ENCODE measurements around the gene FDXACB1. TPM values are rescaled to one million over a fixed set of nuclear protein-coding genes. Genes with fewer than 3 reads are reported as not detected.

The FDXACB1 gene
- total RNA-seq, 1 donor from 2014 or later = 2.5 TPM

DNA sequence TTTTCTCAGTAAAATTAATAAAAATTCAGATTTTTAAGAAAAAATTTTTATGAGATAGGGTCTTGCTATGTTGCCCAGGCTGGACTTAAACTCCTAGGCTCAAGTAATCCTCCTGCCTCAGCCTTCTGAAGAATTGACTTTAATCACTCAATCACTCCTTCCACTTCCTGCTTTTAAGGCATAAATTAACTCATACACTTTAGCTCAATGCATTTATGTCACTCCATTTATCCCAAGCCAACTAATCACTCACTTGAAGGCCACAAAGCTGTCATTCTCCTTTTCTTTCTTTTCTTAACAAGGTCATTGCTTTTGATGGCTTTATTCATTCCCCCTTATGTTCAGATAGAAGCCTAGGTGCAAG lies 8.5 kb downstream of the FDXACB1 start:
- H3K4me1 Mint-ChIP-seq (ENCODE audit: unreplicated experiment) = peaks cover 14% of the 10 kb centered on the region
- no peak for DNase-seq (ENCODE audit: extremely low spot score, unreplicated experiment)
- no peaks in the 10 kb centered on the region for H3K9me3 Mint-ChIP-seq (ENCODE audit: unreplicated experiment)
- peak overlapping the region; percentile 90 for H3K4me3 Mint-ChIP-seq (ENCODE audit: unreplicated experiment)
- H3K27ac Mint-ChIP-seq (ENCODE audit: unreplicated experiment) = peak overlapping the region; percentile 85
- TF ChIP-seq, protein P1, sequence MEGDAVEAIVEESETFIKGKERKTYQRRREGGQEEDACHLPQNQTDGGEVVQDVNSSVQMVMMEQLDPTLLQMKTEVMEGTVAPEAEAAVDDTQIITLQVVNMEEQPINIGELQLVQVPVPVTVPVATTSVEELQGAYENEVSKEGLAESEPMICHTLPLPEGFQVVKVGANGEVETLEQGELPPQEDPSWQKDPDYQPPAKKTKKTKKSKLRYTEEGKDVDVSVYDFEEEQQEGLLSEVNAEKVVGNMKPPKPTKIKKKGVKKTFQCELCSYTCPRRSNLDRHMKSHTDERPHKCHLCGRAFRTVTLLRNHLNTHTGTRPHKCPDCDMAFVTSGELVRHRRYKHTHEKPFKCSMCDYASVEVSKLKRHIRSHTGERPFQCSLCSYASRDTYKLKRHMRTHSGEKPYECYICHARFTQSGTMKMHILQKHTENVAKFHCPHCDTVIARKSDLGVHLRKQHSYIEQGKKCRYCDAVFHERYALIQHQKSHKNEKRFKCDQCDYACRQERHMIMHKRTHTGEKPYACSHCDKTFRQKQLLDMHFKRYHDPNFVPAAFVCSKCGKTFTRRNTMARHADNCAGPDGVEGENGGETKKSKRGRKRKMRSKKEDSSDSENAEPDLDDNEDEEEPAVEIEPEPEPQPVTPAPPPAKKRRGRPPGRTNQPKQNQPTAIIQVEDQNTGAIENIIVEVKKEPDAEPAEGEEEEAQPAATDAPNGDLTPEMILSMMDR (IDR thresholded peaks at IDR 0.05) = no peak
- H3K36me3 Mint-ChIP-seq (ENCODE audit: unreplicated experiment) = peaks cover 24% of the 10 kb centered on the region
- H3K27me3 Mint-ChIP-seq (ENCODE audit: unreplicated experiment) = no peaks in the 10 kb centered on the region

DNA sequence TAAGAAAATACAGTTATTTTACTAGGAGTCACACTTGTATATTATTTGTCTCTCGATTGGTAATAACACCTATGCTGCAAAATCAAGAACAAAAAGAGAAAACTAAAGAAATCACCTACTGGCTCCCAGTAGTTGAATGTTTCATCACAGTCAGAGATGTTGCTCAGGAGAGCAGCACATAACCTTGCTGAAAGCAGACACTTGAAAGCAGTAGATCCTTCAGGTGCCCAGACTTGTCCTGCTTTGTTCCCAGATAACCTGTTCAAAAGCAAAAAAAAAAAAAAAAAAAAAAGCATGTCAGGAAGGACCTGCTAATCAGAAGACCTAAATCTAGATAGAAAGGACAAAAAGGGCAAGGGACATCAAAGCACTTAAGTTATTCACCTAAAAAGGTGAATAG lies 8.9 kb downstream of the FDXACB1 start:
- H3K4me1 Mint-ChIP-seq (ENCODE audit: unreplicated experiment) = peaks cover 14% of the 10 kb centered on the region
- H3K36me3 Mint-ChIP-seq (ENCODE audit: unreplicated experiment) = peaks cover 26% of the 10 kb centered on the region
- TF ChIP-seq, protein P1 (IDR thresholded peaks at IDR 0.05) = no peak
- no peaks in the 10 kb centered on the region for H3K9me3 Mint-ChIP-seq (ENCODE audit: unreplicated experiment)
- DNase-seq (ENCODE audit: extremely low spot score, unreplicated experiment) = no peak
- no peaks in the 10 kb centered on the region for H3K27me3 Mint-ChIP-seq (ENCODE audit: unreplicated experiment)
- H3K4me3 Mint-ChIP-seq (ENCODE audit: unreplicated experiment) = no peak overlapping the region
- H3K27ac Mint-ChIP-seq (ENCODE audit: unreplicated experiment) = no peak overlapping the region

DNA sequence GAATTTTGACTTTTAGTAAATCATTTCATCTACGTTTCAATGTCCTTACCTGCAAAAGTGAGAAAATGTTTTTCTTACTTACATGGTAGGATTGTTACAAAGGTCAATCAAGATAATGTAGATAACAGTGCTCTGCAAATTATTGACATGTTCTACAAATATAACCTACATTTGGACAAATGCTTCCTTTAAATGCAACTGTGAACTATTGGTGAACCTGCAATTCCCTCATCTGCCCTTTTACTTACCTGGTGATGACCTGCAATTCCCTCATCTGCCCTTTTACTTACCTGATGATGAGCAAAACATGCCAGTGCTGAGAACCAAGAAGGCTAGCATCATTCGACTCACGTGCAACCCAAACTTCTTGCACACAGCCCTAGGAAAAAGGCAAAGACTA lies 18.7 kb downstream of the FDXACB1 start:
- no peaks in the 10 kb centered on the region for H3K4me1 Mint-ChIP-seq (ENCODE audit: unreplicated experiment)
- TF ChIP-seq, protein P1 (IDR thresholded peaks at IDR 0.05) = no peak
- DNase-seq (ENCODE audit: extremely low spot score, unreplicated experiment) = no peak

DNA sequence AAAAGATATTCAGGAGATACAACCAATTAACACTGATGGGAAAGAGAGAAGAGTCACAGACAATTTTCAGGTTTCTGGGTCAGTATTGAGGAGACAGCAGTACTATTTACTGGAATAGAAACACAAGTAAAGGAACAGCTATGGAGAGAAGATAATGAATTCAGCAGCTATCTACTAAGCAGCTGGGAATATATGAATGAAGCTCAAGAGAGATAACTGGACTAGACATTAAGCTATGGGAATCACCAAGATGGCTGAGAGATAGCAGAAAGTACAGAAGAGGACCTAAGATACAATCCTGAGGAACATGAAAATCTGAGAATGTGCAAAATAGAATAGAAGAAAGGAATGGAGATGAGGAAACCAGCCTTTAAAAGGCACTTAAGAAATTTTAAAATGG lies 23.5 kb downstream of the FDXACB1 start:
- Mint-ChIP-seq H3K4me3 (ENCODE audit: unreplicated experiment) (no peak overlapping the region), H3K4me1 (ENCODE audit: unreplicated experiment) (no peaks in the 10 kb centered on the region), H3K9me3 (ENCODE audit: unreplicated experiment) (no peaks in the 10 kb centered on the region), H3K27ac (ENCODE audit: unreplicated experiment) (no peak overlapping the region), H3K36me3 (ENCODE audit: unreplicated experiment) (peaks cover 45% of the 10 kb centered on the region), H3K27me3 (ENCODE audit: unreplicated experiment) (no peaks in the 10 kb centered on the region)
- DNase-seq (ENCODE audit: extremely low spot score, unreplicated experiment) = no peak
- TF ChIP-seq, protein P1 (IDR thresholded peaks at IDR 0.05) = no peak

More for the DNA sequence above, 18.7 kb downstream of the FDXACB1 start:
- peaks cover 47% of the 10 kb centered on the region for H3K36me3 Mint-ChIP-seq (ENCODE audit: unreplicated experiment)
- no peaks in the 10 kb centered on the region for H3K9me3 Mint-ChIP-seq (ENCODE audit: unreplicated experiment)
- no peak overlapping the region for H3K27ac Mint-ChIP-seq (ENCODE audit: unreplicated experiment)
- H3K27me3 Mint-ChIP-seq (ENCODE audit: unreplicated experiment) = no peaks in the 10 kb centered on the region
- H3K4me3 Mint-ChIP-seq (ENCODE audit: unreplicated experiment) = no peak overlapping the region

DNA sequence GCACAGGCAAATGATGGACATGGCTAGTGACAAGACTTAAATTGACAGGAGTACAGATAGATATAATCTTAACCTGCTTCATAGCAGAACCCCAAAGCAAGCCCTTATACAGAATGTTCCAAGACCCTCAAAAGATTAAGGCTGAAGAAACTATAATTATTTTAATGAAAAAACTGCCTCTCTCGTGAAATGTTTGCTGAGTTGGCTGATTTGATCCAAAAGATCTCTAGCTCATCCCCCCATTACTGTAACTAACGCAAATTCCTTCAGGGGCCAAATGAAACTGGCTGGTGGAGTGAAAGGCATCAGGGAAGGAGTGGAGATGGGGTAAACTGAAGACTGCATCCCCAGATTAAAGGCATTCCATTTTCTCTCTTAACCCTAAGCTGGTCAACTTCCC lies 26.9 kb downstream of the FDXACB1 start:
- H3K27me3 Mint-ChIP-seq (ENCODE audit: unreplicated experiment) = no peaks in the 10 kb centered on the region
- H3K9me3 Mint-ChIP-seq (ENCODE audit: unreplicated experiment) = no peaks in the 10 kb centered on the region
- H3K27ac Mint-ChIP-seq (ENCODE audit: unreplicated experiment) = no peak overlapping the region

More for the DNA sequence above, 26.9 kb downstream of the FDXACB1 start:
- DNase-seq (ENCODE audit: extremely low spot score, unreplicated experiment) = no peak
- peaks cover 28% of the 10 kb centered on the region for H3K36me3 Mint-ChIP-seq (ENCODE audit: unreplicated experiment)
- H3K4me1 Mint-ChIP-seq (ENCODE audit: unreplicated experiment) = peaks cover 6% of the 10 kb centered on the region
- TF ChIP-seq, protein P1 (IDR thresholded peaks at IDR 0.05) = no peak
- H3K4me3 Mint-ChIP-seq (ENCODE audit: unreplicated experiment) = no peak overlapping the region

Measured in osteocyte (in vitro differentiated cells).